Stimulated activated effector memory CD8-positive, alpha-beta T cell treated with anti-CD3 and anti-CD28 coated beads, Interleukin-12 subunit alpha, Interleukin-12 subunit beta, amount 100 ng/mL, for 72 hours (primary cell): ENCODE results near the gene RAB35.

ENCODE experiments used
- ATAC-seq: fragments of 150-1000 bp; cut with Tn5 transposase; 2 replicates; pipeline ENCODE4 v1.10.0; 2021
- DNase-seq, 2 donors: peaks; one replicate each; pipeline ENCODE4 v3.0.0; 2021 to 2022; ENCODE audit warnings: low spot score in 2 of 2
- H3K27ac Mint-ChIP-seq: one replicate; pipeline ENCODE4 v1.8.0; 2022; ENCODE audit warnings: mild to moderate bottlenecking, mixed read lengths
- H3K36me3 Mint-ChIP-seq: one replicate; pipeline ENCODE4 v1.8.0; 2022; ENCODE audit warnings: mild to moderate bottlenecking, mixed read lengths
- H3K4me1 Mint-ChIP-seq: one replicate; pipeline ENCODE4 v1.8.0; 2022; ENCODE audit warnings: mixed read lengths
- H3K4me3 Mint-ChIP-seq: one replicate; pipeline ENCODE4 v1.8.0; 2022; ENCODE audit warnings: mild to moderate bottlenecking, mixed read lengths
- H3K9me3 Mint-ChIP-seq: one replicate; pipeline ENCODE4 v1.8.0; 2022; ENCODE audit warnings: mixed read lengths

Gene RAB35

DNA sequence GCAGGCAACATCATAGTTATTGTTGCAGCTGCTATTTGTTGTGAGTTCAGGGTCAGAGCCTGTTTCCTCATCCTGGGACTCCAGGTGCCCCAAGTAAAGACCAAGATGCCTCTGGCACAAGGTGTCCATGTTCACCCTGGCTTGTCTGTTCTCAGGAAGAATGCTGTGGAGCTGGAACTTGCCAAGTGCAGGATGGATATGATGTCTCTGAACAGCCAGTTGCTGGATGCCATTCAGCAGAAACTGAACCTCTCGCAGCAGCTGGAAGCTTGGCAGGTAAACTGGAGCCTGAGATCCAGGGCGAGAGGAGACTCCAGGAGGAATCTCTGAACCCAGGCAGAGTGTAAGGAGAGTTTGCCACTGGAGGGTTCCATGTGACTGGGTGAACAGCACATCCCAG, 26.8 kb downstream of the RAB35 start:
- ATAC-seq = no peak
- no peak for DNase-seq
- Mint-ChIP-seq H3K36me3 (peaks cover 91% of the 10 kb centered on the region), H3K27ac (peak overlapping the region; percentile 82), H3K4me1 (peaks cover 35% of the 10 kb centered on the region), H3K4me3 (no peak overlapping the region), H3K9me3 (no peaks in the 10 kb centered on the region)

GRCh38 chr12:120089105-120089504, 27.4 kb downstream of the RAB35 start:
- ATAC-seq (no peak), DNase-seq (no peak)
- peaks cover 35% of the 10 kb centered on the region for H3K4me1 Mint-ChIP-seq
- no peak overlapping the region for H3K4me3 Mint-ChIP-seq
- no peak overlapping the region for H3K27ac Mint-ChIP-seq
- peaks cover 91% of the 10 kb centered on the region for H3K36me3 Mint-ChIP-seq
- H3K9me3 Mint-ChIP-seq = no peaks in the 10 kb centered on the region

- Mint-ChIP-seq H3K4me3 (peak overlapping the region; percentile 61), H3K4me1 (peaks cover 30% of the 10 kb centered on the region), H3K9me3 (no peaks in the 10 kb centered on the region), H3K36me3 (peaks cover 96% of the 10 kb centered on the region), H3K27ac (peak overlapping the region; percentile 92)
- peak; percentile 99 to 100 for DNase-seq
- ATAC-seq = peak; percentile 99
Observed at GRCh38 chr12:120086801-120087621, 29.5 kb downstream of the RAB35 start.

DNA sequence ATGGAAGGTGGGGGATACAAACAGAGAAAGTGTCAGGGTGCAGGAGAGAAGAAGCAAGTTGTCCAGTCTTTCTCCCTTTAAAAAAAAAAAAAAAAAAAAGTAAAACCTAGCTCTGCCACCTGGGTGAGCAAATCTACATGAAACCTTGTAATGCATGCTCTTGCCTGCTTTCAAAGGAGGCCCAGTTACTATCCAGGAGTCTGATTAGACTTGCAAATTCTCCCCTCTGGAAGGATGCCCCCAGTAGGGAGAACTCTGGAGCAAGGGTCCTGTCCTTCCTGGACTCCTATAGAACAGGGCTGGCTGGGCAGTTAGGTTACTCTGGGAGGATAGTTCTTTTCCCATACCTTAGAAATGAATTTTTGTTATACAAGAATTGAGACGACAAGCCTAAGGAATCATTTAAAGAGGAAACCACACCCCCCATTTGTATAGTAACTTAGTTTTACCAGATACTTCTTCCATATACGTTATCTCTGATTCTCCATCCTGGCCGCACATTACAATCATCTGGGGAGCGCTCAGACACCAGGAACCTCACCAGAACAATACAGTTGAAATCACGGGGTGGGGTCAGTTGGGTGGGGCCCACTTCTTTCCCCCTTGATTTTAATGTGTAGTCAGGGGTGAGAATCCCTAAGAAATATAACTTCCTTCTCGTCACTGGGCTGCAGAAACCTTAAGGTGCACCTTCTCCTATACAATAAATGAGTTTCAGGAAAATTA, 30.5 kb downstream of the RAB35 start:
- no peaks in the 10 kb centered on the region for H3K9me3 Mint-ChIP-seq
- H3K27ac Mint-ChIP-seq = peak overlapping the region; percentile 92
- peaks cover 24% of the 10 kb centered on the region for H3K4me1 Mint-ChIP-seq
- peak overlapping the region; percentile 61 for H3K4me3 Mint-ChIP-seq
- no peak for DNase-seq
- no peak for ATAC-seq
- peaks cover 96% of the 10 kb centered on the region for H3K36me3 Mint-ChIP-seq

- no peak for DNase-seq
- no peak for ATAC-seq
- H3K9me3 Mint-ChIP-seq = no peaks in the 10 kb centered on the region
- H3K4me3 Mint-ChIP-seq = no peak overlapping the region
- peak overlapping the region; percentile 30 for H3K27ac Mint-ChIP-seq
- H3K4me1 Mint-ChIP-seq = peaks cover 13% of the 10 kb centered on the region
- H3K36me3 Mint-ChIP-seq = peaks cover 93% of the 10 kb centered on the region
Observed at GRCh38 chr12:120081641-120082040, 34.9 kb downstream of the RAB35 start.

DNA sequence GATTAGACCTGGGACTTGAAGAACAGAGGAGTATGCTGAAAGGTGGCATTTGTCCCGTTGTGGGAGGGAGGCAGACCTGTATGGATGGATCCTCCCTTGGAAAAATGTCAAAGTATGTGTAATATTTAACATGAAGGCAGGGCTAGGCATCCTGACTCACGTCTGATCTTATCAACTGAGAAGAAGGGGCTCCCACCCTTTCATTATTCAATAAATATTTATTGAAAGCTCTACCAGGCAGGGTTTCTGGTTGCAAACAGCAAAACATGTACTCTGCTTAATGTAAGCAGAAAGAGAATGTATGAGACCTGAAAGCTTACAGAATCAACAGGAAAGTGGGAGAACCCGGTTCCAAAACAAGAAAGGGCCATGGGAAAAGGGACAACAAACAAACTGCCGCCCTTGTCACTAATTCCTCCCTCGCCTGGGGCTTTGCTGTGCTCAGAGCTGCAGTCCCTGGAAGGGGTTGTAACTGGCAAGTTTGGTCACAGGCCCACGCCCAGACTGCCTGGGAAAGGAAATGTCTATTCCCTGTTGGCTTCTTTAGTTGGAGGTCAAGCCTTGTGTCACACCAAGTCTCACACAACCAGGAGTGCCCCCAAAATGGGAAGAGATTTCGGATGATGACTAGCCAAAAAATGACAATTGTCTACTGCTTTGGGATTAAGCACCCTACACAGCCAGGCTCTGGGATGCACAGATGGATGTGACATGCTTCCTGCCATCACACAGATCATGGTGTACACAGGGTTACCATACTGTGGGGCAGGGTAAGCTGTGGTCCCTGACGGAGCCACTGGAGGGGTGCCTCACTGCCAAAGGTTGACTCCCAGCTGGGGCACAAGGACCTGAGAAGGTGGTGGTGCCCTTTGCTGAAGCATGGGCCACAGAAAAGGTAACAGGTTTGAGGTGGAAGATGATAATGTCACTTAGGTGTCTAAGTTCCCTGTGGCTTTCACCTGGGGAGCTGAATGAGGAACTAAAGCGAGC, 36.8 kb downstream of the RAB35 start:
- peaks cover 5% of the 10 kb centered on the region for H3K4me1 Mint-ChIP-seq
- no peak for DNase-seq
- H3K9me3 Mint-ChIP-seq = no peaks in the 10 kb centered on the region
- no peak overlapping the region for H3K27ac Mint-ChIP-seq
- no peak for ATAC-seq
- peaks cover 96% of the 10 kb centered on the region for H3K36me3 Mint-ChIP-seq
- no peak overlapping the region for H3K4me3 Mint-ChIP-seq

DNA sequence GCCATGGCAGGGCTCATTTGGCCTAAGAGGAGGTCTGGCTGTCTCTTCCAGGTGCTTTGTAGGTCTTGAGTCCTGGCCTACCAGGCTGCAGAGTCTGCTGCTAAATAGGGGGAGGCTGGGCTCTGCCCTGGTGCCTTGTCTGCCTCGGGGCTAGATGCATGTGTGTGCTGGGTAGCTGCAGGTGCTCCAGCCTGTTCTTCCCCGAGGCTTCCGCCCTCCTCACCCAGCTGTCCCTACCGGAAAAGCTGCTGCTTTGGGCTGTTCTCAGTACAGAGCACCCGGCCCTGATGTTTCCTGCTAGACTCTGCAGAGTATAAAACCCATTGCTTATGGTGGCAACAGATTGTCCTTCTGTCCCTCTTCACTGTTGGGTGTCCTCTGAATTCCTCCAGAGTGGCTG, 37.7 kb downstream of the RAB35 start:
- Mint-ChIP-seq H3K27ac (peak overlapping the region; percentile 82), H3K4me3 (no peak overlapping the region), H3K4me1 (peaks cover 5% of the 10 kb centered on the region), H3K36me3 (peaks cover 96% of the 10 kb centered on the region), H3K9me3 (no peaks in the 10 kb centered on the region)
- no peak for DNase-seq
- no peak for ATAC-seq

DNA sequence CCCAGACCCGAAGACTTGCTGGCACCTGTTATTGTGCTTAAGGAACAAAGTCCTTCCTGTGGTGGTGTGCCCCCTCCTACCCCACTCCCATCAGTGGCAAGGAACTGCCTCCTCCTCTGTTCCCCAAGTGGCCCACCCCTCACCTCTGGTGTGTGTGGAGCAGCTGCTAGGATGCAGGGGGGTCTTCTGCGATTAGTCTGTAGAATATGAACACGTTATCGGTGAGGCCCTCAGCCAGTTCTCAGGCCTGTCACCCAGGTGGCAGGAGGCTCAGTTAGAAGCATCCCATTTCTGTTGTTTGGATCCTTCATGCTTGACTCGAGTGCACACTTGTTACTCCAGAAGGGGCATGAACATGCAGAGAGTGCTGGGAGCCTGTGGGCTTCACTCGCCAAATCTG, 39.3 kb downstream of the RAB35 start:
- H3K9me3 Mint-ChIP-seq = no peaks in the 10 kb centered on the region
- no peak overlapping the region for H3K4me3 Mint-ChIP-seq
- ATAC-seq (no peak), DNase-seq (no peak)
- peaks cover 96% of the 10 kb centered on the region for H3K36me3 Mint-ChIP-seq
- peaks cover 5% of the 10 kb centered on the region for H3K4me1 Mint-ChIP-seq
- no peak overlapping the region for H3K27ac Mint-ChIP-seq

DNA sequence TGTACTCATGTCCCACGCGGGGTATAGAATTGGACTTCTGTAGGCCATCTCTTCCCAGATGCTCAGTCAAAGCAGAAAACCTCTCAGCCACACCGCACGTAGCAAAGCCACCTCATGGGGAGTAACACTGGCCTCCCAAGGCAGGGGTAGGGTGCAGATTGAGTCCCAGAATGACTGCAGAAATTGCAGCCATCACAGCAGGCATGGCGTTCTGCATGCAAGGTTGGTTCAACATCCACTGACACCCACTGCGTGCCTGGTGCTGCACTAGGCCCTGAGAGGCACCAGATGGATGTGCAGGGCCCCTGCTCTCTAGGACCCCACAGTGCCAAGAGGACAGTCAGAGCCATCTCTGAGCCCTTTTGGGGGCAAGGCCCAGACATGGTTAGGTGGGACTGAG, 39.9 kb downstream of the RAB35 start:
- H3K4me1 Mint-ChIP-seq = peaks cover 5% of the 10 kb centered on the region
- H3K36me3 Mint-ChIP-seq = peaks cover 96% of the 10 kb centered on the region
- no peak for DNase-seq
- no peak for ATAC-seq
- H3K27ac Mint-ChIP-seq = no peak overlapping the region
- H3K4me3 Mint-ChIP-seq = no peak overlapping the region
- H3K9me3 Mint-ChIP-seq = no peaks in the 10 kb centered on the region

- H3K9me3 Mint-ChIP-seq = no peaks in the 10 kb centered on the region
- no peak for ATAC-seq
- H3K27ac Mint-ChIP-seq = peak overlapping the region; percentile 23
- H3K4me3 Mint-ChIP-seq = no peak overlapping the region
- peaks cover 5% of the 10 kb centered on the region for H3K4me1 Mint-ChIP-seq
- peaks cover 96% of the 10 kb centered on the region for H3K36me3 Mint-ChIP-seq
- DNase-seq = no peak
Observed at GRCh38 chr12:120075034-120075616, 41.4 kb downstream of the RAB35 start.

DNA sequence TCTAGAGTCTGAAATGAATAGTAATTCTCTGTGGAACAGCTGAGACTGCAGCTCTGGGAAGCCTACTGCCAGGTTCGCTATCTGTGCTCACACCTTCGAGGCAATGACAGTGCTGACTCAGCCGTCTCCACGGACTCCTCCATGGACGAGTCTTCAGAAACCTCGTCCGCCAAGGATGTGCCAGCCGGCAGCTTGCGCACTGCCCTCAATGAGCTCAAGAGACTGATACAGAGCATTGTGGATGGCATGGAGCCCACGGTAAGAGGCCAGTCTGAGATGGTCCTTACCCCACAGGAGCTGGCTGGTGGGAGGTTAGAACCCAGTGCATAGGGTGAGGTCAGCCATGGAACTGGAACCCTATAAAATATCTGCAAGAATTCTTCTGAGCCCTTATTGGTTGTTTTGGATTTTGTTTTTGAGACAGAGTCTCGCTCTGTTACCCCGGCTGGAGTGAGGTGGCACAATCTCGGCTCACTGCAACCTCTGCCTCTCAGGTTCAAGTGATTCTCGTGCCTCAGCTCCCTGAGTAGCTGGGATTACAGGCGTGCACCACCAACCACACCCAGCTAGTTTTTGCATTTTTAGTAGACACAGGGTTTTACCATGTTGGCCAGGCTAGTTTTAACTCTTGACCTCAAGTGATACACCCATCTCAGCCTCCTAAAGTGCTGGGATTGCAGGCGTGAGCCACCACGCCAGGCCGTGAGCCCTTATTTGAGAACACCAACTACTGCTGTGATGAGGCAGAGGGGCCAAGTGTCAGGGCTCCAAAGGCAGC, 43.9 kb downstream of the RAB35 start:
- DNase-seq (no peak), ATAC-seq (no peak)
- Mint-ChIP-seq H3K4me1 (no peaks in the 10 kb centered on the region), H3K27ac (no peak overlapping the region), H3K36me3 (peaks cover 90% of the 10 kb centered on the region), H3K4me3 (no peak overlapping the region), H3K9me3 (no peaks in the 10 kb centered on the region)

DNA sequence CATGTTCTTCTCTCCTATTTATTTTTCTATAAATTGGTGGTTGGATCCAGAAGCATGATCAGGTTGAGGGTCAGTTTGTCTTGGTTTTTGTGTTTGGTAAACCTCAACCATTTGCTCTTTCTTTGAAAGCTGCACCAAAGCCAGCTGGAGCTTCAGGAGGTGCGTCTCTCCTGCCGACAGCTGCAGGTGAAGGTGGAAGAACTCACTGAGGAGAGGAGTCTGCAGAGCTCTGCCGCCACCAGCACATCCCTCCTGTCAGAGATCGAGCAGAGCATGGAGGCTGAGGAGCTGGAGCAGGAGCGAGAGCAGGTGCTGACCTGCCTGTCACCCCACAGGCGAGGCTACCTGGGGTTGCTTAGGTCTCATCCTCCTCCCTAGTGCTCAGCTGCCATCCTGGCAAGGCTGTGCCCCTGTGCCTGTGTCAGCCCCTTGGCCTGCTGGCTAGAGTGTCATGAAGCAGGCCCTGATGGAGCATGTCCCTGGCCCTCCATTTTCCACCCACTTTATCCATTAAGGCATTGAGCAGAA, 45.0 kb downstream of the RAB35 start:
- Mint-ChIP-seq H3K4me1 (no peaks in the 10 kb centered on the region), H3K27ac (no peak overlapping the region), H3K36me3 (peaks cover 91% of the 10 kb centered on the region), H3K9me3 (no peaks in the 10 kb centered on the region), H3K4me3 (no peak overlapping the region)
- no peak for DNase-seq
- ATAC-seq = no peak

- peaks cover 4% of the 10 kb centered on the region for H3K4me1 Mint-ChIP-seq
- no peaks in the 10 kb centered on the region for H3K9me3 Mint-ChIP-seq
- H3K36me3 Mint-ChIP-seq = peaks cover 91% of the 10 kb centered on the region
- H3K27ac Mint-ChIP-seq = peak overlapping the region; percentile 7
- ATAC-seq (no peak), DNase-seq (no peak)
- no peak overlapping the region for H3K4me3 Mint-ChIP-seq
Observed at GRCh38 chr12:120069278-120069677, 47.3 kb downstream of the RAB35 start.

DNA sequence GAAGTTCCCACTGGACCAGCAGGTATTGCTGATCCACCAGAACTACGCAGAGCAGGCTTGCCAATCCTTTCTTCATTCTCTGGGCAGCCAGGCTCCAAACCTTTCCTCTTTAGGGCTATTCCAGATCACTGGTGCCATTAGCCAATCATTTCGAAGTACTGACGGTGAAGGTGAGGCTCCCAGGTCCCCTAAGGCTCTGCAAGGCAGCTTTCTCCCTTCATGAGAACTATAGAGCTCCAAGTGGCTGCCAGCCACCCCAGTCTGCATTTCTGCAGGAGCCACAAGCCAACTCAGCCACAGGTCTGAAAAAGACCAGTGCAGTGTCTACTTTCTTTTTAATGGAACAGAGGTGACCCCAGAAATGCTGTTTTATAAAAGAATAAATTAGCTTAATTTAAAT, 48.7 kb downstream of the RAB35 start:
- H3K4me3 Mint-ChIP-seq = no peak overlapping the region
- H3K36me3 Mint-ChIP-seq = peaks cover 84% of the 10 kb centered on the region
- no peaks in the 10 kb centered on the region for H3K9me3 Mint-ChIP-seq
- DNase-seq = no peak
- peaks cover 4% of the 10 kb centered on the region for H3K4me1 Mint-ChIP-seq
- ATAC-seq = no peak
- peak overlapping the region; percentile 7 for H3K27ac Mint-ChIP-seq
